ENCODE results near the gene ANO2.

Gene ANO2

DNA sequence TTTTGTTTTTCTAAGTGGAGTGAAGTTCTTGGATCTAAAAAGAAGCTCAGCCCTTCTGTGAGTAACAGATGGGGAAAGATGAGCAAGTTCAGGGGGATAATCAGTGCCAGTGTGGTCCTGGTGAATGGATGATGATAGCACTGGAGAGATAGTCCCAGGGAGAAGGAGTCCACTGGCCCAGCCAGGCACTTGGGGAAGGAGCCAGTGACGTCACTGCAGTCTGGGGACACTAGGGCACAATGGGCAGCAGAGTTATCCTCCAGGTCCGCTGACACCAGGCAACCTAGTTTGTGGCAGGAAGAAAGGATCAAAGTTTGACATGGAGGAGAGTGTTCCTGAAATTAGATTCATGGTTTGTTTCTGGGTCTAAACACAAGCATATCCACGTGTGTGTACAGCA lies 411.7 kb downstream of the ANO2 start:
- no peak for TF ChIP-seq YY1 (IDR thresholded peaks at IDR 0.05; ENCODE audit: low read depth)

GRCh38 chr12:5525783-5526367 lies 419.2 kb downstream of the ANO2 start:
- no peak for TF ChIP-seq FOXM1 (IDR thresholded peaks at IDR 0.05; ENCODE audit: borderline replicate concordance, low read depth)
- TF ChIP-seq EP300 (IDR thresholded peaks at IDR 0.05; ENCODE audit: borderline replicate concordance) = no peak
- no peak for TF ChIP-seq RAD21 (IDR thresholded peaks at IDR 0.05; ENCODE audit: low read depth)
- TF ChIP-seq, protein P1, sequence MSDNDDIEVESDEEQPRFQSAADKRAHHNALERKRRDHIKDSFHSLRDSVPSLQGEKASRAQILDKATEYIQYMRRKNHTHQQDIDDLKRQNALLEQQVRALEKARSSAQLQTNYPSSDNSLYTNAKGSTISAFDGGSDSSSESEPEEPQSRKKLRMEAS (IDR thresholded peaks at IDR 0.05) = no peak
- TF ChIP-seq TCF12 (IDR thresholded peaks at IDR 0.05; ENCODE audit: low read depth) = no peak
- TF ChIP-seq REST (IDR thresholded peaks at IDR 0.05; ENCODE audit: low read depth) = no peak
- no peak for TF ChIP-seq ZBTB7A (IDR thresholded peaks at IDR 0.05; ENCODE audit: low read depth)
- TF ChIP-seq TAF1 (IDR thresholded peaks at IDR 0.05; ENCODE audit: low read depth) = no peak
- no peak for TF ChIP-seq YY1 (IDR thresholded peaks at IDR 0.05; ENCODE audit: low read depth)
- no peak for TF ChIP-seq CEBPB (IDR thresholded peaks at IDR 0.05)
- no peak for TF ChIP-seq USF1 (IDR thresholded peaks at IDR 0.05)
- no peak for TF ChIP-seq TEAD4 (IDR thresholded peaks at IDR 0.05)
- no peak for TF ChIP-seq NFIC (IDR thresholded peaks at IDR 0.05)
- TF ChIP-seq CREB1 (IDR thresholded peaks at IDR 0.05; ENCODE audit: low read depth) = no peak
- TF ChIP-seq EGR1 (IDR thresholded peaks at IDR 0.05) = no peak

DNA sequence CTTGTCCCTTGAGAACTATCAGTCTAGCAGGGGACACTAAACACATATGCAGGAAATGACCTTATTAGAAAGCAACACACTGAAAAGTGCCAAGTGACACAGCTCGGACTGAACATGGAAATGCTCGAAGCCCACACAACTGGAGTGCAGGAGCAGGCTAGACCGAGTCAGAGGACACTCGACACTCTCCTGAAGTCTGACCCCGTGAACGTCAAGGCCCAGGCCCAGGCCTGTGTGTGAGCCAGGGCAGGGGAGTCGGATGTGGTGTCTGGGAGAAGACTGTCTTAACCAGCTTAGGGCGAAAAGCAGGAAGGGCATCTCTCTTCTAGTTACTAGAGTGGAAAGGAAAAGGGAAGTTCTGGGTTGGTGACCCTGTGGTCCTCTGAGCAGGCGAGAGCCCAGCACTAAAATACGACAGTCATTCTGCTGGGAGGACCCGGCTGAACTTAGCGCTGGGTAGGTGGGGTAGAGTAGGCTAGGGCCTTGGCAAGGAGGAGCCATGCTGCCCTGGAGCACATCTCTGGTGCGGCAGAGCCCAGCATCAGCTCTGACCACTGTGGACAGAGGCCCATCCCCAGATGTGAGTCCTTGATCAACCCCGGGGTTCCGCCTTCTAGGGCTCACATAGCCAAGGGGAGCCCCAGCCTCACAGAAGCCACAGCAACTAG lies 420.2 kb downstream of the ANO2 start:
- TF ChIP-seq YY1 (IDR thresholded peaks at IDR 0.05; ENCODE audit: low read depth) = no peak
- no peak for TF ChIP-seq ZBTB7A (IDR thresholded peaks at IDR 0.05; ENCODE audit: low read depth)
- no peak for TF ChIP-seq NFIC (IDR thresholded peaks at IDR 0.05)
- no peak for TF ChIP-seq REST (IDR thresholded peaks at IDR 0.05; ENCODE audit: low read depth)
- TF ChIP-seq TAF1 (IDR thresholded peaks at IDR 0.05; ENCODE audit: low read depth) = no peak
- no peak for TF ChIP-seq CREB1 (IDR thresholded peaks at IDR 0.05; ENCODE audit: low read depth)
- no peak for TF ChIP-seq FOXM1 (IDR thresholded peaks at IDR 0.05; ENCODE audit: borderline replicate concordance, low read depth)
- no peak for TF ChIP-seq TEAD4 (IDR thresholded peaks at IDR 0.05)
- TF ChIP-seq USF1 (IDR thresholded peaks at IDR 0.05) = no peak
- no peak for TF ChIP-seq TCF12 (IDR thresholded peaks at IDR 0.05; ENCODE audit: low read depth)
- no peak for TF ChIP-seq EGR1 (IDR thresholded peaks at IDR 0.05)
- no peak for TF ChIP-seq EP300 (IDR thresholded peaks at IDR 0.05; ENCODE audit: borderline replicate concordance)
- TF ChIP-seq RAD21 (IDR thresholded peaks at IDR 0.05; ENCODE audit: low read depth) = no peak
- TF ChIP-seq, protein P1 (IDR thresholded peaks at IDR 0.05) = no peak
- no peak for TF ChIP-seq CEBPB (IDR thresholded peaks at IDR 0.05)

GRCh38 chr12:5524116-5524768 lies 420.8 kb downstream of the ANO2 start:
- TF ChIP-seq TAF1 (IDR thresholded peaks at IDR 0.05; ENCODE audit: low read depth) = no peak
- TF ChIP-seq EGR1 (IDR thresholded peaks at IDR 0.05) = no peak
- no peak for TF ChIP-seq USF1 (IDR thresholded peaks at IDR 0.05)
- TF ChIP-seq YY1 (IDR thresholded peaks at IDR 0.05; ENCODE audit: low read depth) = no peak
- no peak for TF ChIP-seq ZBTB7A (IDR thresholded peaks at IDR 0.05; ENCODE audit: low read depth)
- no peak for TF ChIP-seq TEAD4 (IDR thresholded peaks at IDR 0.05)

DNA sequence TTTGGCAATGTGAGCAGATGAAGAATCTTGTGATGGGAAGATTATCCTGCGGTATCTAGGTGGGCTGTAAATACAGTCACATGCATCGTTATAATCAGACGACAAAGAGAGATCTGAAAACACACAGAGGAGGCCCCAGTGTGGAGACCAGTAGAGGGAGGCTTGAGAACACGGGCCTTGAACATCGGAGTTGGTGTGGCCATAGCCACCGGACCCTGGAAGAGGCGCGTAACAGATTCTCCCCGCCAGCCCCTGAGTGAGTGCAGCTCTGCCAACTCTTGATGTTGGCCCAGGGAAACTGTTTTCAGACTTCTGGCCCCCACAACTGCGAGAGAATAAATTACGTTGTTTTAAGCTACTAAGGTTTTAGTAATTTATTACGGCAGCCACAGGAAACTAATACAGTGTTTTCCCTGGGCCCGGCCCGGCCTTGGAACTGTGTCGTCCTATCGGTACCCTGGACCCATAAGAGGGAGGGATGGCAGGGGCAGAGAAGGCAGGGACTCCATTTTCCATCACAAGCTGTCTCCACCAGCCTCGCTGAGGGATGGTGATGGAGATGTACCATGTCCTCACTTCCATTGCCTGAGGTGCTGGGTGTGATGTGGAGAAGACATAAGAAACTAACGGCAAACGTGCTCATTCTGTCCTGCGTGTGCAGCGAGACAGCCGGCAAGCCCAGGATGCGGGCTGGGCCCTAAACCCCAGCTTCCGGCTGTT lies 421.5 kb downstream of the ANO2 start:
- TF ChIP-seq EP300 (IDR thresholded peaks at IDR 0.05; ENCODE audit: borderline replicate concordance) (no peak), EGR1 (IDR thresholded peaks at IDR 0.05) (no peak), TAF1 (IDR thresholded peaks at IDR 0.05; ENCODE audit: low read depth) (no peak), CREB1 (IDR thresholded peaks at IDR 0.05; ENCODE audit: low read depth) (no peak), REST (IDR thresholded peaks at IDR 0.05; ENCODE audit: low read depth) (no peak), CEBPB (IDR thresholded peaks at IDR 0.05) (no peak)
- TF ChIP-seq, protein P1 (IDR thresholded peaks at IDR 0.05) = no peak
